Epithelial cell of prostate (primary cell): ENCODE measurements around the gene SELENON.
"Not testable (repeated sequence)": the region's sequence is repeated elsewhere in the genome, so short reads cannot be mapped to it uniquely, and the experiment has no call there.

ENCODE experiments used
- DNase-seq: peaks from one replicate; pipeline ENCODE4 v3.0.0-alpha.2; 2011; ENCODE audit warnings: low read depth, low spot score
- H3K27ac ChIP-seq: fragments of 450-650 bp; 2 replicates; pipeline ENCODE4 v1.5.1; 2017; ENCODE audit warnings: mild to moderate bottlenecking

The SELENON gene

GRCh38 chr1:25821630-25822091 lies 21.7 kb downstream of the SELENON start:
- no peak for DNase-seq
- H3K27ac ChIP-seq = no peak overlapping the region

- no peak overlapping the region for H3K27ac ChIP-seq
- DNase-seq = no peak
Measured at GRCh38 chr1:25825605-25826004, 25.6 kb downstream of the SELENON start.

GRCh38 chr1:25826571-25826970 lies 26.6 kb downstream of the SELENON start:
- DNase-seq = no peak
- no peak overlapping the region for H3K27ac ChIP-seq

GRCh38 chr1:25828491-25828890 lies 28.5 kb downstream of the SELENON start:
- no peak for DNase-seq
- H3K27ac ChIP-seq = no peak overlapping the region

GRCh38 chr1:25829046-25829445 lies 29.1 kb downstream of the SELENON start:
- DNase-seq = no peak
- no peak overlapping the region for H3K27ac ChIP-seq

GRCh38 chr1:25831569-25832196 lies 31.7 kb downstream of the SELENON start:
- H3K27ac ChIP-seq = no peak overlapping the region
- no peak for DNase-seq

GRCh38 chr1:25832336-25833037 lies 32.5 kb downstream of the SELENON start:
- DNase-seq = no peak
- H3K27ac ChIP-seq = no peak overlapping the region

GRCh38 chr1:25833158-25833557 lies 33.2 kb downstream of the SELENON start:
- no peak for DNase-seq
- H3K27ac ChIP-seq = no peak overlapping the region

- no peak for DNase-seq
- no peak overlapping the region for H3K27ac ChIP-seq
Measured at GRCh38 chr1:25834894-25835293, 34.9 kb downstream of the SELENON start.

- no peak for DNase-seq
- H3K27ac ChIP-seq = no peak overlapping the region
Measured at GRCh38 chr1:25836695-25837094, 36.7 kb downstream of the SELENON start.

- no peak for DNase-seq
- no peak overlapping the region for H3K27ac ChIP-seq
Measured at GRCh38 chr1:25837262-25837875, 37.4 kb downstream of the SELENON start.

GRCh38 chr1:25839808-25840207 lies 39.8 kb downstream of the SELENON start:
- H3K27ac ChIP-seq, DNase-seq: not testable (repeated sequence)

GRCh38 chr1:25843483-25843882 lies 43.5 kb downstream of the SELENON start:
- no peak for DNase-seq
- H3K27ac ChIP-seq = no peak overlapping the region

- no peak overlapping the region for H3K27ac ChIP-seq
- no peak for DNase-seq
Measured at GRCh38 chr1:25844536-25845337, 44.7 kb downstream of the SELENON start.

GRCh38 chr1:25845664-25846063 lies 45.7 kb downstream of the SELENON start:
- H3K27ac ChIP-seq = no peak overlapping the region
- DNase-seq = no peak

- no peak for DNase-seq
- H3K27ac ChIP-seq = no peak overlapping the region
Measured at GRCh38 chr1:25847929-25848328, 47.9 kb downstream of the SELENON start.

GRCh38 chr1:25848531-25848930 lies 48.5 kb downstream of the SELENON start:
- no peak for DNase-seq
- no peak overlapping the region for H3K27ac ChIP-seq

- H3K27ac ChIP-seq = no peak overlapping the region
- DNase-seq = no peak
Measured at GRCh38 chr1:25854554-25854953, 54.6 kb downstream of the SELENON start.

GRCh38 chr1:25856856-25857255 lies 56.9 kb downstream of the SELENON start:
- no peak overlapping the region for H3K27ac ChIP-seq
- DNase-seq = no peak

- DNase-seq = no peak
- H3K27ac ChIP-seq = peak overlapping the region; percentile 62
Measured at GRCh38 chr1:25858494-25858893, 58.5 kb downstream of the SELENON start.
